Measurements from ENCODE around the gene NT5C2. TPM values are rescaled to one million over a fixed set of nuclear protein-coding genes. Genes with fewer than 3 reads are reported as not detected.
"Not testable (repeated sequence)": the region's sequence is repeated elsewhere in the genome, so short reads cannot be mapped to it uniquely, and the experiment has no call there.

NT5C2 gene
- polyA plus RNA-seq, 3 donors = 68.6 to 116 (median 81.8) TPM

DNA sequence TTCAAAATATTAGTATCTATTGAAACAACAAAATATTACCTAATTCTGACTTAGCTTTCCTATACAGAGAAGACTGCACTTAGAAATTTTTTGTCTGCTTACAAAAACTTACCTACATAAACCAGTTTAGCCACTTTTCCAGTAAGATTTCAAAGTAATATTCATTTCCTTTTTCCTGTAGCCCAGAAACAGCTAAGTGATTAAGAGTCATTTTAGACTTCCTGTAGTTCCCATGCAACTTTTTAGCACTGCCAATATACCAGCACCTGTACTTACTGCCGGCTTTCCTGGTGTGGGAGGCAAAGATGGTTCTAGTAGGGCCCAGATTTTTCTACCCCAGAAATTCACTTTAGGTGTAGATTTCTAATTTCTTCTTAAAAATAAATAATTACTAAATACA lies 21.8 kb downstream of the NT5C2 start:
- no peak overlapping the region for H3K9ac ChIP-seq (ENCODE audit: insufficient read depth, low read length, poor library complexity, severe bottlenecking)
- H3K27ac ChIP-seq (ENCODE audit: low read depth in 1 of 2, low read length in 2 of 2) = no peak overlapping the region
- peaks cover 96% of the 10 kb centered on the region for H3K79me2 ChIP-seq (ENCODE audit: insufficient read depth, low read length)
- H3K4me2 ChIP-seq (replicated peaks; ENCODE audit: extremely low read depth, low read length, poor library complexity, severe bottlenecking) = no peak overlapping the region
- TF ChIP-seq, protein P1, sequence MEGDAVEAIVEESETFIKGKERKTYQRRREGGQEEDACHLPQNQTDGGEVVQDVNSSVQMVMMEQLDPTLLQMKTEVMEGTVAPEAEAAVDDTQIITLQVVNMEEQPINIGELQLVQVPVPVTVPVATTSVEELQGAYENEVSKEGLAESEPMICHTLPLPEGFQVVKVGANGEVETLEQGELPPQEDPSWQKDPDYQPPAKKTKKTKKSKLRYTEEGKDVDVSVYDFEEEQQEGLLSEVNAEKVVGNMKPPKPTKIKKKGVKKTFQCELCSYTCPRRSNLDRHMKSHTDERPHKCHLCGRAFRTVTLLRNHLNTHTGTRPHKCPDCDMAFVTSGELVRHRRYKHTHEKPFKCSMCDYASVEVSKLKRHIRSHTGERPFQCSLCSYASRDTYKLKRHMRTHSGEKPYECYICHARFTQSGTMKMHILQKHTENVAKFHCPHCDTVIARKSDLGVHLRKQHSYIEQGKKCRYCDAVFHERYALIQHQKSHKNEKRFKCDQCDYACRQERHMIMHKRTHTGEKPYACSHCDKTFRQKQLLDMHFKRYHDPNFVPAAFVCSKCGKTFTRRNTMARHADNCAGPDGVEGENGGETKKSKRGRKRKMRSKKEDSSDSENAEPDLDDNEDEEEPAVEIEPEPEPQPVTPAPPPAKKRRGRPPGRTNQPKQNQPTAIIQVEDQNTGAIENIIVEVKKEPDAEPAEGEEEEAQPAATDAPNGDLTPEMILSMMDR (IDR thresholded peaks at IDR 0.05) = no peak
- DNase-seq = no peak
- H2AFZ ChIP-seq (ENCODE audit: insufficient read depth, low read depth, low read length, poor library complexity, severe bottlenecking) = no peak overlapping the region
- no peaks in the 10 kb centered on the region for H3K9me3 Mint-ChIP-seq
- H3K36me3 Mint-ChIP-seq = peaks cover 47 to 76% of the 10 kb centered on the region in 2 donors
- intact Hi-C loops (cut with micrococcal nuclease) = no loop called here
- H3K27ac Mint-ChIP-seq = peak overlapping the region in 1 of 7 donors; percentile 55
- H3K36me3 ChIP-seq (replicated peaks in 1 of 2; ENCODE audit: control insufficient read depth in 1 of 2, insufficient read depth in 2 of 2, low read length in 2 of 2) = peaks cover 83 to 92% of the 10 kb centered on the region in 2 donors
- no peaks in the 10 kb centered on the region for H3K9me3 ChIP-seq (replicated peaks in 1 of 2; ENCODE audit: control insufficient read depth in 1 of 2, insufficient read depth in 1 of 2, low read length in 2 of 2)
- H3K27me3 Mint-ChIP-seq (ENCODE audit: low read depth in 3 of 3) = no peaks in the 10 kb centered on the region
- H4K20me1 ChIP-seq (ENCODE audit: insufficient read depth, low read length) = peaks cover 88% of the 10 kb centered on the region
- WGBS (ENCODE audit: insufficient coverage) = no CpG with 5 or more reads among the region's 1 CpG
- H3K4me3 ChIP-seq (replicated peaks in 1 of 3; ENCODE audit: low read depth in 2 of 3, low read length in 3 of 3) = no peak overlapping the region
- no peaks in the 10 kb centered on the region for H3K4me1 ChIP-seq (ENCODE audit: control insufficient read depth in 1 of 2, insufficient read depth in 2 of 2, low read length in 2 of 2)
- H3K27me3 ChIP-seq (ENCODE audit: control insufficient read depth in 2 of 2, insufficient read depth in 2 of 2, low read length in 2 of 2) = no peaks in the 10 kb centered on the region
- H3K4me1 Mint-ChIP-seq = peaks cover 8% of the 10 kb centered on the region
- H3K4me3 Mint-ChIP-seq = no peak overlapping the region

DNA sequence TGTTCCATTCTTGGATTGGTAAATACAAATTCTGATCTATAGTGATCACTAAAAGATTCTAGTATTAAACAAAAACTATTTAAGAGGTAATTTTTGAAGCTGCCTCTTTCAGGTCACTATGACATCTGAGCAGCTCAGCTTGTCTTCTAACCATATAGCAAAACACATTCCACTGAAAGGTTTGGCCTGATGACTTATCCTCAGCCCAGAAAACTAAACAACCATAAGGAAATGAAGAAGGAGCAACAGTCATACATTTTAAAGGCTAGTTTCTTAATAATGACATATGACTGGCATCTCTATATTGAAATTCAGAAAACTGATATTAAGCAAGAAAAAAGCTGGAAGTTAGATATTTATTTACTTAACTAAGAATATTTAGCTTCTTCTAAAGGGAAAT lies 24.6 kb downstream of the NT5C2 start:
- Histone ChIP-seq H3K4me1 (ENCODE audit: control insufficient read depth in 1 of 2, insufficient read depth in 2 of 2, low read length in 2 of 2) (no peaks in the 10 kb centered on the region), H3K4me2 (replicated peaks; ENCODE audit: extremely low read depth, low read length, poor library complexity, severe bottlenecking) (no peak overlapping the region), H2AFZ (ENCODE audit: insufficient read depth, low read depth, low read length, poor library complexity, severe bottlenecking) (no peak overlapping the region), H3K27ac (ENCODE audit: low read depth in 1 of 2, low read length in 2 of 2) (peak overlapping the region in 1 of 2 donors; percentile 28), H3K9me3 (replicated peaks in 1 of 2; ENCODE audit: control insufficient read depth in 1 of 2, insufficient read depth in 1 of 2, low read length in 2 of 2) (no peaks in the 10 kb centered on the region), H3K27me3 (ENCODE audit: control insufficient read depth in 2 of 2, insufficient read depth in 2 of 2, low read length in 2 of 2) (no peaks in the 10 kb centered on the region), H3K79me2 (ENCODE audit: insufficient read depth, low read length) (peaks cover 96% of the 10 kb centered on the region), H3K9ac (ENCODE audit: insufficient read depth, low read length, poor library complexity, severe bottlenecking) (no peak overlapping the region), H3K36me3 (replicated peaks in 1 of 2; ENCODE audit: control insufficient read depth in 1 of 2, insufficient read depth in 2 of 2, low read length in 2 of 2) (peaks cover 64 to 93% of the 10 kb centered on the region in 2 donors), H3K4me3 (replicated peaks in 1 of 3; ENCODE audit: low read depth in 2 of 3, low read length in 3 of 3) (no peak overlapping the region), H4K20me1 (ENCODE audit: insufficient read depth, low read length) (peaks cover 93% of the 10 kb centered on the region)
- H3K4me3 Mint-ChIP-seq = no peak overlapping the region
- intact Hi-C loops (cut with micrococcal nuclease) = no loop called here
- TF ChIP-seq, protein P1 (IDR thresholded peaks at IDR 0.05) = no peak
- H3K27me3 Mint-ChIP-seq (ENCODE audit: low read depth in 3 of 3) = no peaks in the 10 kb centered on the region
- peaks cover 8% of the 10 kb centered on the region for H3K4me1 Mint-ChIP-seq
- H3K27ac Mint-ChIP-seq = peak overlapping the region in 2 of 7 donors; percentile 26 to 48
- H3K36me3 Mint-ChIP-seq = peaks cover 48 to 72% of the 10 kb centered on the region in 2 donors
- no peak for DNase-seq
- H3K9me3 Mint-ChIP-seq = no peaks in the 10 kb centered on the region

DNA sequence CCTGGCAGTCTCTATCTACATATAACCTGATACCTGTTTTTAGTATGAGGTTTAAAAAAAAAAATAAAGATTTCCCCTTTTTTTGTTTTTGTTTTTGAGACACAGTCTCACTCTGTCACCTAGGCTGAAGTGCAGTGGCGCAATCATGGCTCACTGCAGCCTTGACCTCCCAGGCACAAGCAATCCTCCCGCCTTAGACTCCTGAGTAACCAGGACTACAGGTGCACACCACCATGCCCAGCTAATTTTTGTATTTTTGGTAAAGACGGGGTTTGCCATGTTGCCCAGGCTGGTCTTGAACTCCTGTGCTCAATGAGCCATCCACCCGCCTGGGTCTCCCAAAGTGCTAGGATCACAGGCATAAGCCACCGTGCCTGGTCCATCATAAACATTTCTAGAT lies 25.5 kb downstream of the NT5C2 start:
- DNase-seq; H3K9me3 ChIP-seq (replicated peaks in 1 of 2; ENCODE audit: control insufficient read depth in 1 of 2, insufficient read depth in 1 of 2, low read length in 2 of 2); H3K9me3 Mint-ChIP-seq; H3K4me1 ChIP-seq (ENCODE audit: control insufficient read depth in 1 of 2, insufficient read depth in 2 of 2, low read length in 2 of 2); H3K9ac ChIP-seq (ENCODE audit: insufficient read depth, low read length, poor library complexity, severe bottlenecking); H3K4me3 Mint-ChIP-seq; intact Hi-C loops (cut with micrococcal nuclease); H3K4me3 ChIP-seq (replicated peaks in 1 of 3; ENCODE audit: low read depth in 2 of 3, low read length in 3 of 3); H3K27me3 ChIP-seq (ENCODE audit: control insufficient read depth in 2 of 2, insufficient read depth in 2 of 2, low read length in 2 of 2); H3K4me2 ChIP-seq (replicated peaks; ENCODE audit: extremely low read depth, low read length, poor library complexity, severe bottlenecking); H3K27me3 Mint-ChIP-seq (ENCODE audit: low read depth in 3 of 3); H2AFZ ChIP-seq (ENCODE audit: insufficient read depth, low read depth, low read length, poor library complexity, severe bottlenecking); H3K4me1 Mint-ChIP-seq: not testable (repeated sequence)
- Histone ChIP-seq H3K36me3 (replicated peaks in 1 of 2; ENCODE audit: control insufficient read depth in 1 of 2, insufficient read depth in 2 of 2, low read length in 2 of 2) (peaks cover 61 to 92% of the 10 kb centered on the region in 2 donors), H4K20me1 (ENCODE audit: insufficient read depth, low read length) (peaks cover 94% of the 10 kb centered on the region), H3K27ac (ENCODE audit: low read depth in 1 of 2, low read length in 2 of 2) (peak overlapping the region in 1 of 2 donors; percentile 26), H3K79me2 (ENCODE audit: insufficient read depth, low read length) (peaks cover 94% of the 10 kb centered on the region)
- Mint-ChIP-seq H3K27ac (peak overlapping the region in 2 of 7 donors; percentile 42), H3K36me3 (peaks cover 39 to 66% of the 10 kb centered on the region in 2 donors)
- 95% methylated on average over 4 of the region's 5 CpGs for WGBS (ENCODE audit: insufficient coverage)

Data from CD14-positive monocyte (primary cell).